GM18858 (cell line): ENCODE results near the gene MAT2A.
"Not testable (repeated sequence)": the region's sequence is repeated elsewhere in the genome, so short reads cannot be mapped to it uniquely, and the experiment has no call there.

ENCODE experiments used
- ATAC-seq: cut with Tn5 transposase; IDR thresholded peaks from one replicate; pipeline ENCODE4 v1.9.1; 2021; ENCODE audit not compliant: unreplicated experiment

MAT2A gene

DNA sequence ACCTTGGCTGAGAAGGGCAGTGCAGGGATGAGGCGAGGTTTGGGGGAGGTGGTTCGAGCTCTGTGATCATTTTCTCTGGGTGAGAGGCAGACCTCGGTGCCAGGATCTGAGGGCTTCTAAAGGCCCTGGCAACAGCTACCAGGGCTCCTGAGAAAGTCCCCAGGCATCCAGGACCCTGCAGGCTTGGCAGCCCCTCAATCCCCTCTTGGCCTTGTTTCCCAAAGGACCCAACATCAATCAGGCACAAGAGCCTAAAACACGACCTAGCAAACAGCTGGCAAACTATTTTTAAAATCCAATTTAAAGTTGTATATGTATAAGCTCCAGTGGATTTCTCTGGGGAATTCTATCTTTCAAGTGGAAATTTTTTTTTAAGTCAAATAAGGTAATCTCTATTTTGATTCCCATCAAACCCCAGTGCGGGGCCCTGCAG lies 15.0 kb upstream of the MAT2A start:
- ATAC-seq = no peak

GRCh38 chr2:85524336-85524908 lies 14.5 kb upstream of the MAT2A start:
- ATAC-seq = no peak

DNA sequence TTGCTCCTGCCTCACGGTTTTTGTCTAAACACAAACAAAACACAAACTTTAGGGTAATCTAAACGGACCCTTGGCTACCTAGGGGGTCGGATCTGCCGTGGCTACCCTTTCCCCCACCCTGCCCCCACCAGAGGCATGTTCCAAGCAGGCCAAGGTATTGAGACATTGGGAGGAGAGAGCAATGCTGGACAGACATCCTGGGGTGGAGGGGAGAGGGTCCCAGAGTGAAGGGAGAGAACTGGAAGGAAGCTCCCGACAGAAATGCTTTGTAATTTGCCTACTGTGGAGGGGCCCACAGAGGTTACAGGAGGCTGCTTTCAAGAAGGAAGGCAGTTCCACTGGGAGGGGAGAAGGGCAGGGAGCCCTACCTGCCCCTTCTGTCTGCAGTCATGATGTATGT lies 13.9 kb upstream of the MAT2A start:
- no peak for ATAC-seq

DNA sequence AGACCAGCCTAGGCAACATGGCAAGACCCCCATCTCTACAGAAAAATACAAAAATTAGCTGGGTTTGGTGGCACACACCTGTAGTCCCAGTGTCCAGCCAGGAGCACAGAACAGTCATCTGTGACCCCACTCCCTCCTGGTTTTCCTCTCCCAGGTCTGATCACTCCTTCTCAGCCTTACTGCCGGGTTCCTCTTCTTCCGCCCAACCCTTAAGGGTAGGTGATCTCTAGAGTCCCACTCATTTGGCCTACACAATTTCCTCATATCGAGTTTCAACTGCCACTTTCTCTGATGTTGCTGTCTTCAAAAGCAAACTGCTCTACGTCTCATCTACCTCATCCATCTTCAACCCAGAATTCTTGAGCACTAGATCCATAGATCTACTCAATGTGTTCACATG lies 13.4 kb upstream of the MAT2A start:
- ATAC-seq = no peak

- no peak for ATAC-seq
Observed at GRCh38 chr2:85527787-85528186, 11.2 kb upstream of the MAT2A start.

DNA sequence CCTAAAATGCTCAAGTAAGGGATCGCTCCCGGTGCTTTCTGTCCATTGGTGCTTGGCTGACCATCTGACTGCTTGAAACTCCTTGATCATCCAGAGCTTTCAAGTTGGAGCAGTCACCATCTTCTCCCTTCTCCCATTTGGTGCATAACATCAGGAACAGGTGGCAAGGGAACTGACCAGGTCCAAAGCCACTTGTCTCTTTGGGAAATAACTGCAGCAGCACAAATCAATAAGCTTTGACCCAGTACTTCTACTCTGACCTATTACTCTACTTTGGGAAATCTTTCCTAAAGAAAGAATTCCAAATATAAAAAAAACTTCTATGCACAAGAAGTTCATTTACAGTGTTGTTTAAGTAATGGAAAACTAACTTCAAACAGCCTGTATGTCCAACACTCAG lies 10.6 kb upstream of the MAT2A start:
- no peak for ATAC-seq

GRCh38 chr2:85529809-85530208 lies 9.2 kb upstream of the MAT2A start:
- ATAC-seq = no peak

GRCh38 chr2:85531589-85531988 lies 7.4 kb upstream of the MAT2A start:
- no peak for ATAC-seq

- ATAC-seq = no peak
Observed at GRCh38 chr2:85534099-85534498, 4.9 kb upstream of the MAT2A start.

GRCh38 chr2:85534881-85535280 lies 4.1 kb upstream of the MAT2A start:
- no peak for ATAC-seq

DNA sequence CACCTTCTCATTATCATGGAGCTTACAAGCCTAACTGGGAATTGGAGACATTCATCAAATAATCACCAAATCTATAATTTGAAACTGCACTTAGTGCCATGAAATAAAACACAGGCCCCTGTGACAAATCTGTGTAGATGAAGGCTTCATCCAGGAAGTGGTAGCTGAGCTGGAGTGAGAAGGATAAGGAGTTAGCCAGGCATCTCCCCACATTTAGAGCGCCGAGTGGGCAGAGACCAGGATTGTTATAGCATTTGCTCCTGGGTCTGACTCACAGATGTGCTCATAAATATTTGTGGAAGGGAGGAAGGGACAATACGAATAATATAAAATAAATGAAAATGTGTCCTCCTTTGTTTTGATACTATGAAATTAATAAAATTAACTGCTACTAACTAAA lies 2.5 kb upstream of the MAT2A start:
- no peak for ATAC-seq

- ATAC-seq = no peak
Observed at GRCh38 chr2:85537600-85538506, 1.1 kb upstream of the MAT2A start.

GRCh38 chr2:85539361-85540132 lies 579 bp downstream of the MAT2A start:
- peak; percentile 16 for ATAC-seq

GRCh38 chr2:85540133-85540648 lies 1.2 kb downstream of the MAT2A start:
- no peak for ATAC-seq

DNA sequence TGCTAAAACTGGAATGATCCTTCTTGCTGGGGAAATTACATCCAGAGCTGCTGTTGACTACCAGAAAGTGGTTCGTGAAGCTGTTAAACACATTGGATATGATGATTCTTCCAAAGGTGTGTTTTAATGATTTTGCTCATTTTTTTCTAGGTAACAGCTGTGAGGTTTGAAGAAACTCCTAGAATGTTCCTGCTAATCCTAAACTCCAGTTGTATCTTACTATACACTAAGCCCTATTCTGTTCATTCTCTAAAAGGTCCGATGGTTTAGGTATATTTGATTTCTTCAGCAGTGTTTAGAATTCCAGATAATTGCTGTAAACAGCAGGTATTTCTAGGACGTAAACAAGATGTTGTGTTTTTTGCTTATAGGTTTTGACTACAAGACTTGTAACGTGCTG lies 2.3 kb downstream of the MAT2A start:
- no peak for ATAC-seq

DNA sequence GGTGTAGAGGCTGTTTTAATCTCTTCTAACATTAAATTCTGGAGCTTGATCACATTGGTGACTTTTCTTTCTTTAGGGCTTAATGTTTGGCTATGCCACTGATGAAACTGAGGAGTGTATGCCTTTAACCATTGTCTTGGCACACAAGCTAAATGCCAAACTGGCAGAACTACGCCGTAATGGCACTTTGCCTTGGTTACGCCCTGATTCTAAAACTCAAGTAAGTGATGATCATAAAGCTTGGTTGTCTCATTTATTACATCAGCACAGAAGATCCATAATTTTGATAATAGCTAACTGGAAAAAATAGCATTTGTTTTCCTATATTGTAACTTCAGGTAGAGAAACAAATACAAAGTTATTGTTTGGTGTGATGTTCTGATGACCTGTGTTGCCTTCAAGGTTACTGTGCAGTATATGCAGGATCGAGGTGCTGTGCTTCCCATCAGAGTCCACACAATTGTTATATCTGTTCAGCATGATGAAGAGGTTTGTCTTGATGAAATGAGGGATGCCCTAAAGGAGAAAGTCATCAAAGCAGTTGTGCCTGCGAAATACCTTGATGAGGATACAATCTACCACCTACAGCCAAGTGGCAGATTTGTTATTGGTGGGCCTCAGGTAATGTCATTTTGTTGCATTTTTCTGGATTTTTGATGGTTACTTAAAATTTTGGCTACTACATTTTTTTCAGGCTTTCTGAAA lies 2.9 kb downstream of the MAT2A start:
- no peak for ATAC-seq

GRCh38 chr2:85542777-85543176 lies 3.8 kb downstream of the MAT2A start:
- ATAC-seq = no peak

DNA sequence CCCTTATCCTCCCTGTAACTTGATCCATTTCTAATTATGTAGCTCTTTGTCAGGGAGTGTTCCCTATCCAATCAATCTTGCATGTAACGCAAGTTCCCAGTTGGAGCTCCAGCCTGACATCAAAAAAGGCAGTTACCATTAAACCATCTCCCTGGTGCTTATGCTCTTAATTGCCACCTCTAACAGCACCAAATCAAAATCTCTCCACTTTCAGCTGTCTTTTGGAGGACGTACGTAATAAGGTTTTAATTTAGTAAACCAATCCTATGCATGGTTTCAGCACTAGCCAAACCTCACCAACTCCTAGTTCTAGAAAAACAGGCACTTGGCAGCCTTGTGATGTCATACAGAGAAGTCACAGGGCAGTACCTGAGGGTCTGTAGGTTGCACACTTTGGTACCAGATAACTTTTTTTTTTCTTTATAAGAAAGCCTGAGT lies 5.3 kb downstream of the MAT2A start:
- ATAC-seq = not testable (repeated sequence)

GRCh38 chr2:85544915-85545779 lies 6.2 kb downstream of the MAT2A start:
- ATAC-seq = not testable (repeated sequence)

DNA sequence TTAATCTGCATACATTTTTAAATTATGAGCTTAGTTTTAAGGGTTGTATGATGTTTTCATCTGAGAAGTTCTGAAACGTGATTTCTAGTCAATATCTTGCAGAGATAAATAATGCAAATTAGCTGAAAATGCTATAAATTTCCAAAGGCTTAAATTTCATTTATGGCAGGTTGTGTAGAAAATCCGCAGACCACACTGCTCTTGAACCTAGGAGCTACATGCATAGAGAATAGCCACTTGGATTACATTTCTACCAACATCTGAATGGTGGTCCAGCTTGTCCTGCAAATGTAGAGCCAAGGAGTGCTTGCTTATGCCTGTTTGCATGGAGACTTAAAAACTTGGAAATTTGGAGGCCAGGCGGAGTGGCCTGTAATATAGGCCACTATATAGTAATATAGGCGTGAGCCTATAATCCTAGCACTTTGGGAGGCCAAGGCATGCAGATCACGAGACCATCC lies 6.8 kb downstream of the MAT2A start:
- no peak for ATAC-seq
